ENCODE data around the gene TMPRSS2.
A peak's percentile ranks its signal among the peaks of the same experiment; 100 is the strongest.

- TF ChIP-seq POLR2A (IDR thresholded peaks at IDR 0.05) (peak in 1 of 4 donors; percentile 24), CTCF (IDR thresholded peaks at IDR 0.05) (no peak)
Measured at GRCh38 chr21:41507521-41508414, at the start of gene TMPRSS2.
